ENCODE data around the gene SERPINA12. TPM values are rescaled to one million over a fixed set of nuclear protein-coding genes. Genes with fewer than 3 reads are reported as not detected.
A peak's percentile ranks its signal among the peaks of the same experiment; 100 is the strongest.

Gene SERPINA12
- total and polyA plus RNA-seq, 2 experiments from 2014 or later: not detected

- TF ChIP-seq REST (IDR thresholded peaks at IDR 0.05; ENCODE audit: unreplicated experiment): no peak
- TF ChIP-seq EZH2phosphoT487 (IDR thresholded peaks at IDR 0.05; ENCODE audit: unreplicated experiment): no peak
- TF ChIP-seq ETS1 (IDR thresholded peaks at IDR 0.05): no peak
- TF ChIP-seq EZH2 (IDR thresholded peaks at IDR 0.05; ENCODE audit: low read depth, unreplicated experiment): no peak
- no peak for TF ChIP-seq POLR2AphosphoS5 (IDR thresholded peaks at IDR 0.05; ENCODE audit: low read depth)
- TF ChIP-seq ZNF331 (CRISPR knock-in tag; IDR thresholded peaks at IDR 0.05; ENCODE audit: low read depth): no peak
- TF ChIP-seq ZNF114 (CRISPR knock-in tag; IDR thresholded peaks at IDR 0.05): no peak
- TF ChIP-seq CREB1 (CRISPR knock-in tag; IDR thresholded peaks at IDR 0.05; ENCODE audit: low read depth): no peak
- TF ChIP-seq CTCF (conservative IDR thresholded peaks at IDR 0.05; ENCODE audit: low read depth in 2 of 2): no peak
- no peak for TF ChIP-seq NANOG (IDR thresholded peaks at IDR 0.05; ENCODE audit: borderline replicate concordance)
Measured at GRCh38 chr14:94478420-94478819, 30.8 kb downstream of the SERPINA12 start (continued).

- Histone ChIP-seq H3K36me3 (ENCODE audit: insufficient read depth) (no peaks in the 10 kb centered on the region), H3K9me2 (ENCODE audit: insufficient read depth) (0 out of 2 replicates have a peak, but pooled peaks cover 4% of the 10 kb centered on the region), H3K27ac (ENCODE audit: low read depth) (no peak within 1 kb of the TSS), H3K79me2 (replicated peaks; ENCODE audit: insufficient read depth) (no peaks in the 10 kb centered on the region), H3K4me1 (ENCODE audit: insufficient read depth) (no peaks in the 10 kb centered on the region), H3F3A (replicated peaks; ENCODE audit: low read depth) (no peaks in the 10 kb centered on the region), H3K27me3 (ENCODE audit: insufficient read depth) (no peaks in the 10 kb centered on the region), H4K20me1 (replicated peaks; ENCODE audit: insufficient read depth) (no peaks in the 10 kb centered on the region), H3K4me3 (no peak within 1 kb of the TSS), H2AFZ (0 out of 2 replicates have a peak within 1 kb of the TSS, but pooled peaks have one; percentile 38), H3K4me2 (no peak within 1 kb of the TSS)
- no peak for ATAC-seq
- Mint-ChIP-seq H3K4me3 (no peak within 1 kb of the TSS), H3K27me3 (ENCODE audit: insufficient read depth, low read depth, poor library complexity) (peaks cover 8% of the 10 kb centered on the region), H3K36me3 (ENCODE audit: low read depth) (peaks cover 16% of the 10 kb centered on the region), H3K4me1 (no peaks in the 10 kb centered on the region; the same call in 2 of the 3 replicates), H3K27ac (no peak within 1 kb of the TSS), H3K9me3 (peaks cover 32% of the 10 kb centered on the region)
- DNase-seq (ENCODE audit: low spot score): no peak
- TF ChIP-seq CTCF (conservative IDR thresholded peaks at IDR 0.05; ENCODE audit: low read depth in 2 of 2): no peak
Measured at GRCh38 chr14:94476023-94476422, 33.2 kb downstream of the SERPINA12 start, which contains the start of gene SERPINA9. TSS of gene SERPINA9 (minus strand) at chr14:94476197. CDS start at chr14:94469840, 6,357 bp downstream.
